ENCODE measurements around the gene USHBP1. TPM values are rescaled to one million over a fixed set of nuclear protein-coding genes. Genes with fewer than 3 reads are reported as not detected.
A peak's percentile ranks its signal among the peaks of the same experiment; 100 is the strongest.

USHBP1 gene
- total RNA-seq, 4 donors from 2014 or later: 0.70 to 4.8 (median 0.73) TPM; not detected in 1

DNA sequence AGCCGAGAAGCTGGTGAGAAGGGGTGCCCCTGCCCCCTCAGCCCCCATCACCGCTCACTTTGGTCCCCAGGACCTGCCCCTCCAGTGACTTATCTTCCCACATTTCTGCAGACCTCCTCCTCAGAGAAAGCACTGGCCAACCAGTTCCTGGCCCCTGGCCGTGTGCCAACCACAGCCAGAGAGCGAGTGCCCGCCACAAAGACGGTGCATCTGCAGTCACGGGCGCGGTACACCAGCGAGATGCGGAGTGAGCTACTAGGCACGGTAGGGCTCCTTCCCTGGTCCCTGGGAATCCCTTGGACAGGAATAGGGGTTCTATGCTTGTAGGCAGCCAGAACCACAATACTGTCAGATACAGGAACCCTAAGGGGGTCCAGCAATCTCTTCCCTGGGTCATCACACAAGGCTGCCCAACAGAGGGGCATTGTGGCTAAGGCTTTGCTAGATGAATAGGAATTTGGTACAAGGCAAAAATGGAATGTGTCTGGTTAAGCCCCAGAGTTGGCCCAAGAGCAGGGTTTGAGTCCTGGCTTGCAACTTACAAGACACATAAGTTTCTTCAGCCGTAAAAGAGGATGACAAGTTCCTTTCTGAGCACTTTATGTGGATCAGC is 48.4 kb downstream of the USHBP1 start:
- intact Hi-C loops (cut with DNase I): no loop called here
- DNase-seq: no peak
- H3K27me3 ChIP-seq: no peaks in the 10 kb centered on the region
- peak overlapping the region in 3 of 4 donors; percentile 77 to 79 (median 79) for H3K4me3 ChIP-seq
- peak overlapping the region; percentile 93 to 96 (median 96) for H3K27ac ChIP-seq
- H3K36me3 ChIP-seq: peaks cover 8 to 65% (median 12%) of the 10 kb centered on the region in 3 donors
- peaks cover 3 to 31% (median 20%) of the 10 kb centered on the region in 3 donors for H3K4me1 ChIP-seq
- H3K9me3 ChIP-seq: no peaks in the 10 kb centered on the region
- no peak for TF ChIP-seq POLR2A (IDR thresholded peaks at IDR 0.05)
- TF ChIP-seq, protein P1, sequence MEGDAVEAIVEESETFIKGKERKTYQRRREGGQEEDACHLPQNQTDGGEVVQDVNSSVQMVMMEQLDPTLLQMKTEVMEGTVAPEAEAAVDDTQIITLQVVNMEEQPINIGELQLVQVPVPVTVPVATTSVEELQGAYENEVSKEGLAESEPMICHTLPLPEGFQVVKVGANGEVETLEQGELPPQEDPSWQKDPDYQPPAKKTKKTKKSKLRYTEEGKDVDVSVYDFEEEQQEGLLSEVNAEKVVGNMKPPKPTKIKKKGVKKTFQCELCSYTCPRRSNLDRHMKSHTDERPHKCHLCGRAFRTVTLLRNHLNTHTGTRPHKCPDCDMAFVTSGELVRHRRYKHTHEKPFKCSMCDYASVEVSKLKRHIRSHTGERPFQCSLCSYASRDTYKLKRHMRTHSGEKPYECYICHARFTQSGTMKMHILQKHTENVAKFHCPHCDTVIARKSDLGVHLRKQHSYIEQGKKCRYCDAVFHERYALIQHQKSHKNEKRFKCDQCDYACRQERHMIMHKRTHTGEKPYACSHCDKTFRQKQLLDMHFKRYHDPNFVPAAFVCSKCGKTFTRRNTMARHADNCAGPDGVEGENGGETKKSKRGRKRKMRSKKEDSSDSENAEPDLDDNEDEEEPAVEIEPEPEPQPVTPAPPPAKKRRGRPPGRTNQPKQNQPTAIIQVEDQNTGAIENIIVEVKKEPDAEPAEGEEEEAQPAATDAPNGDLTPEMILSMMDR (IDR thresholded peaks at IDR 0.05): no peak
- 75 to 78% methylated on average over 2 to 4 of the region's 13 CpGs for WGBS, 2 donors

DNA sequence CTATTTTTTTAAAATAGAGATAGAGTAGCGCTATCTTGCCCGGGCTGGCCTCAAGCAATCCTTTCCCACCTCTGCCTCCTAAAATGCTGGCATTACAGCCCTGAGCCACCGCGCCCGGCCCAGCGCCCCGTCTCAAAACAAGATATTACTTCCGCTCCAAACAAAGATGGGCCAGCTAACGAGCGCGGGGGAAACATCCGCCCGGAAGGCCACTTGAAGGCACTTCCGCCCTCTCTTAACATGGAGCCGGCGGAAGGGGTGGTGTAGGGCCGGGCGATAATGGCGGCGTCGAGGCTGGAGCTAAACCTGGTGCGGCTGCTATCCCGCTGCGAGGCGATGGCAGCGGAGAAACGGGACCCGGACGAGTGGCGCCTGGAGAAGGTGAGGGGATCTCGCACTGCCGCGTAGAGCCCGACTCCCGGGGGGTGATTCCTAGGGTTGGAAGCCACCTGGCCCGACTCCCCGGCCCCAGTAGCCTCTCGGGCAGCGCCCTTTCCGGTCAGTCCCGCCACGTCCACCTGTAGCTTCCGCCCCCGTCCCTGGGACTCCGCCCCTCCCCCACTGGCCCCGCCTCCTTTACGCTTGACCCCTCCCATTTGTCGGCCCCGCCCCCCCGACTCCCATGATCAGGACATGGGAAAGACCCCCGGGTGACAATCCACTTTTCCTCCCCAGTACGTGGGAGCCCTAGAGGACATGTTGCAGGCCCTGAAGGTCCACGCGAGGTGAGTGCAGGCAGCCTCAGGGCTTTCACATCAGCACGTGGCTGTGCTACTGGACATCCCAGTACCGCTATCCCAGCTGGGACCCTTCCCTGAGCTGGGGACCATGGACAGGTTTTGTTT is 49.2 kb downstream of the USHBP1 start, which contains the start of gene USE1:
TSS of gene USE1 (plus strand) at position 231 of the 845 bp plus-strand sequence. CDS start at position 280, 49 bp downstream.
- intact Hi-C loops (cut with DNase I): no loop called here
- Histone ChIP-seq H3K4me3 (peak within 1 kb of the TSS; percentile 60 to 79 (median 78)), H3K9me3 (no peaks in the 10 kb centered on the region), H3K27ac (peak within 1 kb of the TSS; percentile 93 to 96 (median 96)), H3K27me3 (no peaks in the 10 kb centered on the region), H3K36me3 (peaks cover 8 to 73% (median 15%) of the 10 kb centered on the region in 3 donors), H3K4me1 (peaks cover 3 to 27% (median 18%) of the 10 kb centered on the region in 3 donors)
- TF ChIP-seq, protein P1 (IDR thresholded peaks at IDR 0.05): peak in 1 of 6 experiments; percentile 19
- TF ChIP-seq POLR2A (IDR thresholded peaks at IDR 0.05): peak in 2 of 4 donors; percentile 52 to 65
- peak; percentile 58 for DNase-seq
- WGBS, 2 donors: 0 to 2% methylated on average over 12 to 13 of the region's 56 CpGs

DNA sequence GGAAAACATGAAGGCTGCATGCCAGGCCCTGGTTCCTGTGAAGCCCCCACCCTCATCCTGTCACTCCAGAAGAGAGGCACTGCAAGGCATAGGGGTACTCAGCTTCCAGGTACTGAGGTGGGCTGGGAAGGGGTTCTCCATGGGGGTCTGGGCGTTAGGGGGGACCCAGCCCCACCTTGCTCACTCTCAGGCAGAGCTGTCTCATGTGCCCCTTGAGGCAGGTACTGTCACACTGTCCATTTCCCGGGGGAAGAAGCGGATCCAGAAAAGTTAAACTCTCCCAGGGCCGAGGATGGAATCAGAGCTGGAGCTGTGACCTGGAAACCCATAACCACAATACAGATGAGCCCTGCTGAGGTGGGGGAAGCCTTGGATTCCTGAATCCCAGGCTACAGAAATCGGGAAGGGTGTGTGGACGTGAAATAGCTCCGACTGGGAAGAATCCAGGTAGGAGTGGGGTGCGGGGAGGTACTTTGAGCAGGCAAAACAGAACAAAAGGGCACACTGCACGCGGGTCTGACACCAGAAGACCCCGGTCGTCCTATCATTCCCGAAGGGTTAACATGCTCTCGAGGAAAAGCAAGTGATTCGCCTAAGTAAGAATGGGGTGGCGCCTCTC is 49.9 kb downstream of the USHBP1 start:
- Histone ChIP-seq H3K4me3 (peak overlapping the region; percentile 60 to 79 (median 78)), H3K4me1 (peaks cover 3 to 20% (median 11%) of the 10 kb centered on the region in 3 donors), H3K27ac (peak overlapping the region; percentile 93 to 96 (median 96)), H3K9me3 (no peaks in the 10 kb centered on the region), H3K36me3 (peaks cover 8 to 78% (median 15%) of the 10 kb centered on the region in 3 donors), H3K27me3 (no peaks in the 10 kb centered on the region)
- TF ChIP-seq POLR2A (IDR thresholded peaks at IDR 0.05): no peak
- TF ChIP-seq, protein P1 (IDR thresholded peaks at IDR 0.05): no peak
- DNase-seq: no peak
- intact Hi-C loops (cut with DNase I): no loop called here
- 12 to 20% methylated on average over 12 of the region's 16 CpGs for WGBS, 2 donors

DNA sequence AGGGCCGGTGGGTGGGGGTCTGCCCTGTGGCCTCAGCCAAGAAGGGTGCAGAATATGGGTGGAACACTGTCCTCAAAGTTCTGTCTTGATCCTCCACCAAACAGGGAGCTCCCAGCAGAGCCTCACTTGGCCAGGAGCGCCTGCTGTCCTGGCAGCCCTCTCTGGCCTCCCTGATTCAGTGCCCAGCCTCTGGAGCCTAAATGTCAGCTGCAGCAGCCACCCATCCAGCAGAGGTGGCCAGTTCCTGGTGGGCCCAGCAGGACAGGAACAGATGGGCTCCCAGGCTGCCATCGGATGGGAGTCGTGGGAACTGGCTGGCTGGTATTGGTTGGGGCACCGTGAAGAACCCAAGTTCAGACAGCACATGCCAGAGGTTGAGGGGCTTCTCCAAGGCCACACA is 51.2 kb downstream of the USHBP1 start:
- Histone ChIP-seq H3K4me1 (peaks cover 3 to 20% (median 11%) of the 10 kb centered on the region in 3 donors), H3K27ac (no peak overlapping the region), H3K27me3 (no peaks in the 10 kb centered on the region), H3K9me3 (no peaks in the 10 kb centered on the region), H3K36me3 (peaks cover 8 to 78% (median 15%) of the 10 kb centered on the region in 3 donors), H3K4me3 (no peak overlapping the region)
- intact Hi-C loops (cut with DNase I): no loop called here
- TF ChIP-seq, protein P1 (IDR thresholded peaks at IDR 0.05): no peak
- TF ChIP-seq POLR2A (IDR thresholded peaks at IDR 0.05): no peak
- DNase-seq: no peak
- WGBS, 2 donors: 83 to 93% methylated on average over 1 to 5 of the region's 5 CpGs
